Uterus (tissue), 2 donors: ENCODE data around the gene GEMIN7.

Experiments used
- POLR2A ChIP-seq, 2 donors: fragments of 450-650 bp; IDR thresholded peaks; one replicate each; pipeline ENCODE4 v1.6.1; 2016; ENCODE audit warnings: antibody characterized with exemption in 2 of 2, mild to moderate bottlenecking in 1 of 2, moderate library complexity in 1 of 2
- TF ChIP-seq, protein P1 (sequence below), 4 experiments: fragments of 200-600 bp in 2 of 4; fragments of 450-650 bp in 2 of 4; sonication (generic) in 2 of 4; IDR thresholded peaks; one replicate each; pipeline ENCODE4 v1.5.1; 2016 to 2019; ENCODE audit warnings: antibody characterized with exemption in 4 of 4, mild to moderate bottlenecking in 2 of 4, moderate library complexity in 1 of 4

DNA sequence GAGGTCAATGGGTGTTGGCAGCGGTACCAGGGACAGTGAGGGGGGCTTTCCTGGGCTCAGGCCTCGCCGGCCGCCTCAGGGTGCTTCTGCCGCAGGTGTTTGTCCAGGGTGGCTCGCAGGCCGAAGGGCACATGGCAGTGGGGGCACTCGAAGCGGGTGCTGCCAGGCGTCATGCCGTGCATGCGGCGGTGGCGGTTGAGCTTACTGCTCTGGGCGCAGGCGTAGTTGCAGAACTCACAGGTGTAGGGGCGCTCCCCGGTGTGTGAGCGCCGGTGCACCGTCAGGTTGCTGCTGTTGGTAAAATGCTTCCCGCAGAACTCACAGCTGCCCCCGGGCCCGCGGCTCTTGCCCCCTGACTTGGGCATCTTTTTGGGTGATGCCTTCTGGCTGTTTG lies 7.5 kb upstream of the GEMIN7 start:
- TF ChIP-seq, protein P1, sequence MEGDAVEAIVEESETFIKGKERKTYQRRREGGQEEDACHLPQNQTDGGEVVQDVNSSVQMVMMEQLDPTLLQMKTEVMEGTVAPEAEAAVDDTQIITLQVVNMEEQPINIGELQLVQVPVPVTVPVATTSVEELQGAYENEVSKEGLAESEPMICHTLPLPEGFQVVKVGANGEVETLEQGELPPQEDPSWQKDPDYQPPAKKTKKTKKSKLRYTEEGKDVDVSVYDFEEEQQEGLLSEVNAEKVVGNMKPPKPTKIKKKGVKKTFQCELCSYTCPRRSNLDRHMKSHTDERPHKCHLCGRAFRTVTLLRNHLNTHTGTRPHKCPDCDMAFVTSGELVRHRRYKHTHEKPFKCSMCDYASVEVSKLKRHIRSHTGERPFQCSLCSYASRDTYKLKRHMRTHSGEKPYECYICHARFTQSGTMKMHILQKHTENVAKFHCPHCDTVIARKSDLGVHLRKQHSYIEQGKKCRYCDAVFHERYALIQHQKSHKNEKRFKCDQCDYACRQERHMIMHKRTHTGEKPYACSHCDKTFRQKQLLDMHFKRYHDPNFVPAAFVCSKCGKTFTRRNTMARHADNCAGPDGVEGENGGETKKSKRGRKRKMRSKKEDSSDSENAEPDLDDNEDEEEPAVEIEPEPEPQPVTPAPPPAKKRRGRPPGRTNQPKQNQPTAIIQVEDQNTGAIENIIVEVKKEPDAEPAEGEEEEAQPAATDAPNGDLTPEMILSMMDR (IDR thresholded peaks at IDR 0.05): no peak
- TF ChIP-seq POLR2A (IDR thresholded peaks at IDR 0.05): no peak
